ENCODE measurements around the gene C1orf21.

The C1orf21 gene

DNA sequence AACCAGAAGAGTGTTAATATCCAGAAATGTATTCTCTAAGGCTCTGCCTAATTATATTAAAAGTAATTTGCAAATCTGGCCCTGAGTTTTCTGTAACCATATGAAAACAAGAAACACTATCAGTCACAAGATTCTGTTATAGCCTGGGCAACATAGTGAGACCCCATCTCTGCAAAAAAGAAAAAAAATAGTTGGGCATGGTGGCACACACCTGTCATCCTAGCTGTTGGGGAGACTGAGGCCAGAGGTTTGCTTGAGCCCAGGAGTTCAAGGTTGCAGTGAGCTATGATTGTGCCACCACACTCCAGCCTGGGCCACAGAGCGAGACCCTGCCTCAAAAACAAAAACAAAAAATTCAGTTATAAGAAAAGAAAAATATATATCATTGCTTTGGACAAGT is 25.6 kb downstream of the C1orf21 start:
- no peak for TF ChIP-seq POLR2A (IDR thresholded peaks at IDR 0.05; ENCODE audit: low read depth, low read length)
- DNase-seq (ENCODE audit: insufficient read length, low spot score) (no peak), FAIRE-seq (no peak)

DNA sequence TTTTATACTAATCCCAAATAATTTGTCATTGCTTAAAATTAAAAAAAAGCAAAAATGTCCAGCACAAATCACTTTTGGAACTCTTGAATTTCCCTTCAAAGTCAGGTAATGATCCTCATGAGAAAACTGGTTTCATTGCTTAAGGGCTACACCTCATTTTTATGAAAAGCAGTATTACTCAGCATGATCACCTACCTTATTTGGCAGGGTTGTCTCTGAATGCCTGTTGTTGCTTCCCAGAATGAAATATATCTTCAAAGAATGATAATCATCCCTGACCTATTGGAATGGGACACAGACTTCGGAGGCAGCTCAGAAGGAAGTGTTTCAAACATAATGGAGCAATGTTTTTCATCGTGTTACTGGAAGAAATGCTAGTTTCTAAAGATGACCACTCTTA is 29.7 kb downstream of the C1orf21 start:
- no peak for TF ChIP-seq POLR2A (IDR thresholded peaks at IDR 0.05; ENCODE audit: low read depth, low read length)
- no peak for FAIRE-seq
- DNase-seq (ENCODE audit: insufficient read length, low spot score): no peak

DNA sequence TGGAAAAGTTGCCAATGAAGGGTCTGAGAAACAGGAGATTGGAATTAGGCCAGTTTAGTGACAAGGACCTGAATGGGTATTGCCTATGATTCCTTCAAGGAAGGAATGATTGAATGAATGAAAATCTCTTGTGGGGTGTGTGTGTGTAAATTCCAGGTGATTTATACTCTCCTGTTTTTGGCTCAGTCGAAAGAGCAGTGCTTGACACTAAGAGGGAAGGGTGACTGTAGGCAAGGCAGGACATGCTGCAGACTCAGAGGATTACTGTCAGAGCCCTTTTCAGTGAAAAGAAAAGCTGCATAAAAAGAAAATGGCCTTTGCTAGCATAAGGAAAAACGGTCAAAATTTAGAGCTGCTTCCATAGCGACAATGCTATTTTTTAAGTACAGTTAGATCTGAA is 30.1 kb downstream of the C1orf21 start:
- FAIRE-seq: no peak
- DNase-seq (ENCODE audit: insufficient read length, low spot score): no peak

DNA sequence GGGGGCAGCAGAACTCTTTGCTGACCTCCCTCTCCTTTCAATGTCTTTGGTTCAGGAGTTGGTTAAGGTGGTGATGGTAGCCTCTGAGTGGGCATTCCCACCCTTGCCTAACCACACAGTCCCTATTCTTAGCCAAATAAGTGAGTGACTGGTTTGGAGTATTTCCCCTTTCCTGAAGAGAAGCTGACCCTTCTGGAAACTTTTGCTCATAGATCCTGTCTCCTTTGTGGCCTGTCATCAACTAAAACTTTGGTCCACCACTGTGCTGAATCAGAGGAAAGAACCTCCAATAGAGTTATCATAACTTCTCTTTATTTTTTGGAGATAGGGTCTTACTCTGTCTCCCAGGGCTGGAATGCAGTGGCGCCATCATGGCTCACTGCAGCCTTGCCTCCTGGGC is 31.1 kb downstream of the C1orf21 start:
- FAIRE-seq (no peak), DNase-seq (ENCODE audit: insufficient read length, low spot score) (no peak)
- TF ChIP-seq POLR2A (IDR thresholded peaks at IDR 0.05; ENCODE audit: low read depth, low read length): no peak

More for the DNA sequence above, 30.1 kb downstream of the C1orf21 start:
- TF ChIP-seq POLR2A (IDR thresholded peaks at IDR 0.05; ENCODE audit: low read depth, low read length): no peak

DNA sequence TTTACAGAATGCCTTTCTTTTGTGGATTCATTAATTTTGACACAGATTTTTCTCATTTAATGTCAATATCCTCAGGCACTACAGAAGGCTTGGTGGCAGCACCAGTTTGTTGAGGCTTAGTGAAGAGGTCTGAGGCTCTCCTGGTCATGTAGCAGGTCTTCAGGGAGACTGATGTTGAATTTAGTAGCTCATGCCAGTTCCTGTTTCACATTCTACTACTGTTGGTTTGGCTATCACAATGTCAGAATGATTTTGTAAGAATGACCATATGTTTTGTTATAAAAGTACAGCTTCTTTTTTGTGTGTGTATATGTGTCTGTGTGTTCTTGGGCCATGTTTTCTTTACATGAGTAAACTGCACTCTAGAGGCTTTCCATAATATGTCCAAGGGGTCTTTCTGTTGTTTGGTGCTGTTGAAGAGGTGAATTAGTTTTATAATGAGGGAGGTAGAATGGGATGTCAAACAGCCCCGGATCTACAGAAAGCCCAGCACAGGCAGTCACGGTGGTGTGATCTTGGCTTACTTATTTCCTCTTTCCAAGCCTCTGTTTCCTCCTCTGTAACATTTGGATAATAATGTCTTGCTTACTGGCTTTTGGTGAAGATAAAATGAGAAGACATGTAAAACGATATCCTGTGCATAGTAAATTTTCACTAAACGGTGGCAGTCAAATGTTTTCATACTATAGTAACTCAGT is 32.0 kb downstream of the C1orf21 start:
- DNase-seq (ENCODE audit: insufficient read length, low spot score) (no peak), FAIRE-seq (no peak)
- no peak for TF ChIP-seq POLR2A (IDR thresholded peaks at IDR 0.05; ENCODE audit: low read depth, low read length)

DNA sequence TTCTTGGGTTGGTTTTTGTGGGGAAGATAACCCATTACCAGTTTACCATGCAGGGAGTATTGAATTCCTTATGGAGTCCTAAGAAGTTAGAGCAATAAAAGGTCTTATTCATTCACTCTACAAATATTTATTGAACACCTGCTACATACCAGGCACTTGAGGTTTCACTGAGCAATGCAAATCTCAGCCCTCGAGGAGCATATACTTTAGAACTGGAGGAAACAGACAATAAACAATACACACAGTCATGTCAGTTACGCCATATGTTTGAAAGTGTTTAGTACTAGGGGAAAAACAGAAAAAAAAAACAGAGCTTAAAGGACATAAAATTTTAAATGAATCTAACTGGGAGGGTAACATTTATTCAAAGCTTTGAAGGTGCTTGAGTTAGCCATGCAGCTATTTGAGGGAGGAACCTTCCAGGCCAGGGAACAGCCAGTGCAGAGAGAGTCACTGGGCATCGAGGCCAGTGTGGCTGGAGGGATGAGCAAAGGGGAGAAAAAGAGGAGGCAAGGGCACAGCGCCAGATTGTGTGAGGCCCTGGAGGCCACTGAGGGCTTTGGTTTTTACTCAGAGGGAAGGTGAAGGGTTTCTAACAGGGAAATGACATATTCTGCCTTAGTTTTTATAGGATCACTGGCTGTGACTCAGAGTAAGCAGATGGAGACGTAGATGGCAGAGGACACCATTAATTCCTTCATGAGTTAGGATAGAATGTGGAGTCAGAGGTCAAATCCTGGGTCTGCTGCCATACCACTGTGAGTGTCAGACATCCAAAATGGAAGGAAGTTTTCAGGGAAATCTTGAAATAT is 32.7 kb downstream of the C1orf21 start:
- DNase-seq (ENCODE audit: insufficient read length, low spot score) (peak; percentile 7), FAIRE-seq (no peak)
- TF ChIP-seq POLR2A (IDR thresholded peaks at IDR 0.05; ENCODE audit: low read depth, low read length): no peak

DNA sequence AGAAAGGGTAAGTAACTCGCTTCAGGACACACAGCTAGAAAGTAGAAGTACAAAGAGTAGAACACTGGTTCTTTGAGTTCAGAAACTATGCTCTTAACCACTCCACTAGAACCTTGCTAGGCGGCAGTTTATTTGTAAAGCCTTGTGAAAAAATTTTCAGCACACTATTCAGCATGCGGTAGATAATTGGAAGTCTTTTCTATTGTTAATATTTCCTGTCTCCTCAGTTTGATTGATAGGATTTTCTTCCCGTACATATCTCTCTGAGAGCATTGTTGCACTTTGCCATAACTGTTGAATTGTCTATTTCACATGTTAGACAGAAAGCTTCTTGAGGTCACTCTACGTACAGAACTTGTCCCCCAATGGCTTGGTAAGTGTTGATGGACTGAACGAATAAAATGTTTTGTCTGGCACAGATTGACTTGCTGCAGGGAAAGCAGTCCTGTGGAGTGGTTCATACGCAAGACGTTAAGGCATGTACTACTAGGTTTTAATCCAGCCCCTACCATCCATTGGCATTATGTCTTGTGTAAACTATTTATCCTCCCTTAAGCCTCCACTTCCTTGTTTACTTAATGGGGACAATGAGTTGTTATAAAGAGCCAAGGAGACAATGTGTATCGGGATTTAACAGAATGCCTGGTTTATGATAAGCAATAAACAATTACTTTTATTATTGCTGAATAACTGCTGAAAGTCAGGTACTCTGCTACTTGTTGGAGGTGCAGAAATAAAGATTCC is 35.8 kb downstream of the C1orf21 start:
- FAIRE-seq (no peak), DNase-seq (ENCODE audit: insufficient read length, low spot score) (no peak)
- TF ChIP-seq POLR2A (IDR thresholded peaks at IDR 0.05; ENCODE audit: low read depth, low read length): no peak

DNA sequence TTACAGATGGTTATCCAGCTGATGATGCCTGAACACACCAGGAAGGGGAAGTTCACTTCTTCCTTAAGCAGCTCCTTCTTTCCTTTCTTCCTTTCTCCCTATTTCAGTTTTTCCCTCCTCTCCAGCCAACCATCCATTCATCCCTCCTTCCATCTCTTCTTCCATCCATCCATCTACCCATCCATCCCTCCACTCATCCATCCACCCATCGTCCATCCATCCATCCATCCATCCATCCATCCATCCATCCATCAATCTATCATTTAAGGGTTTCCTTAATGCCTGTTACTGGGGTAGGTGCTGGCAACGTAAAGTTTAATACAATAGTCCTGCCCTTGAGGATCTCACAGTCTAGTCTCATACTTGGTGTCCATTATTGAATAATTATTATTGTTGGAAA is 36.8 kb downstream of the C1orf21 start:
- TF ChIP-seq POLR2A (IDR thresholded peaks at IDR 0.05; ENCODE audit: low read depth, low read length): no peak
- DNase-seq (ENCODE audit: insufficient read length, low spot score): no peak
- no peak for FAIRE-seq

DNA sequence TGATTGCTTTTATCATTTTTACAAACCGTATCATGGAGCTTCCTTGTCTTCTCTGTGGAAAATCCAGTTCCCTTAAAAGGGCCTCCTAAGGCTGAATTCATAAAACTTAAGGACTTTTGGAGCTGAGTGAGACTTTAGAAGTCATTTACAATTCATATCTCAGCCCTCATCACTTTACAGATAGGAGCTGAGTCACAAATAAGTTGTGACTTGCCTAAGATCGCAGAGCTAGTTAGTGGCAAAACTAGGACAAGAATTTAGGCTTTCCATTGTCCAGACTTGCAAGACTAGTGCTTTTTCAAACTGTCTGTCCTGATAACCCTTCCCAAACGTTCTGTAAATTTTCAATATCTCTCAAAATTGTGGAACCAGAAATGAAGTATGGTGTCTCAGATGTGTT is 37.3 kb downstream of the C1orf21 start:
- FAIRE-seq (no peak), DNase-seq (ENCODE audit: insufficient read length, low spot score) (no peak)
- TF ChIP-seq POLR2A (IDR thresholded peaks at IDR 0.05; ENCODE audit: low read depth, low read length): no peak

DNA sequence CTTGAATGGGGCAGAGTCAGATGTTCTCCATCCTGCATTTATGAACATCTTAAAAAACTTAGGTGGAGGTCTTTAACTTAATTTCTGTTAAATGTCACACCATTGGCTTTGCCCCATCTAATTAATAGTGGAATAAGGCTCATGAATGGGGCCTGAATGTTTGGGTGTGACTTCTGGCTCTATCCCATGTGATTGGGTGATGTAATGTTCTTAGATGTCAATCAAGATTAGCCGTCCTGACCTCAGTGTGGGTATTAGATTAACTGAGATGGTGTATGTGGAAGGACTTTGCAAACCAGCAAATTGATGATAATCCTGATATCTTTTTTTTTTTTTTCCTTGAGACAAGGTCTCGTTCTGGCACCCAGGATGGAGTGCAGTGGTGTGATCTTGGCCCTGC is 38.1 kb downstream of the C1orf21 start:
- FAIRE-seq (no peak), DNase-seq (ENCODE audit: insufficient read length, low spot score) (no peak)
- TF ChIP-seq POLR2A (IDR thresholded peaks at IDR 0.05; ENCODE audit: low read depth, low read length): no peak

DNA sequence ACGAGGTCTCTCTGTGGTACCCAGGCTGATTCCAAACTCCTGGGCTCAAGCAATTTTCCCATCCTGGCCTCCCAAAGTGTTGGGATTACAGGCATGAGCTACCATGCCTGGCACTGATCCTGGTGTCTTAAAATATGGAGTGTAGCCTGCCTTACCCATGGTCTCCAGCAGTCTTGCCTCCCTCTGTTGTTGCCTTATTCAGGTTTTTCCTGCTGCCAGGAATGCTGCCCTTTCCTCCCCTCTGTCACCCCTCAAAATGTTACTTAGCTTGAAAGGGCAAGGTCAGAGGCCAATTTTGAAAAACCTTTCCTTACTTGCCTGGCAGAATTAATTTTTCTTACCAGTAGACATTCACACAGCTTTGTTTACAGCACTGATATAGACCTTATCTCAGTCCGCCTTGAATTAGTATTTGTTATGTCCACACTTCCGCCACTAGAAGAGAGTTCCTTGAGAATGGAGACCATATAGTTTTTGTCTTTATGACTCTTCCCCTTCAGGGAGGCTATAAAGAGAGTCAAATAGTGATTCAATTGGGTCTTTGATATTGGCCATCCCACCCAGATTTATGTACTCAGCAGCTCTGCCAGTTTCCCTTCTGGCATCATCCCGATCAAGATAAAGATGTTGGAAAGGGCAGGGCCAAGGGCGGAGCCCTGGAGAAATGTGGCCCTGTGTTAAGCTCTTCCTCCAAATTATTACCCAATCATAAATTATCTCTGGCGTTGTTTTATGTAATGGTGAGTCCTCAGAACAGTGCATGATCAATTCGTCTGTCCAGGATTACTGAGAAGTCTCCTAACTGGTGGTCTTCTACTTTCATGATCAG is 38.8 kb downstream of the C1orf21 start:
- no peak for TF ChIP-seq POLR2A (IDR thresholded peaks at IDR 0.05; ENCODE audit: low read depth, low read length)
- DNase-seq (ENCODE audit: insufficient read length, low spot score) (no peak), FAIRE-seq (no peak)

DNA sequence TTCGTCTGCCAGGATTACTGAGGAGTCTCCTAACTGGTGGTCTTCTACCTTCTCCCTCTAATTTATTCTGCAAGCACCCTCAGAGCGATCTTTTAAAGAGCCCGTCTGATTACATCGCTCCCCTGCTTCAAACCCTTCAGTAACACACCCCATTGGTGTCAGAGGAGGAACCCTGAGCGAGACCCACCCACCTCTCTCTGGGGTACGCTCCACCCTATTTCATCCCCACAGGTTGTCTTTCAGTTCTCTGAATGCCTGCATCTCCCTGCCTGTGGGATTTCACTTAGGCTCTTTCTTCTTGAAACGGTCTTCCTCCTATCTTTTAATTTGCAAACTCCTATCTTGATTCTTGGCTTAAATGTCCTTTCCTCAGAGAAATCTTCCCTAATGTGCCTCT is 39.4 kb downstream of the C1orf21 start:
- no peak for TF ChIP-seq POLR2A (IDR thresholded peaks at IDR 0.05; ENCODE audit: low read depth, low read length)
- no peak for FAIRE-seq

DNA sequence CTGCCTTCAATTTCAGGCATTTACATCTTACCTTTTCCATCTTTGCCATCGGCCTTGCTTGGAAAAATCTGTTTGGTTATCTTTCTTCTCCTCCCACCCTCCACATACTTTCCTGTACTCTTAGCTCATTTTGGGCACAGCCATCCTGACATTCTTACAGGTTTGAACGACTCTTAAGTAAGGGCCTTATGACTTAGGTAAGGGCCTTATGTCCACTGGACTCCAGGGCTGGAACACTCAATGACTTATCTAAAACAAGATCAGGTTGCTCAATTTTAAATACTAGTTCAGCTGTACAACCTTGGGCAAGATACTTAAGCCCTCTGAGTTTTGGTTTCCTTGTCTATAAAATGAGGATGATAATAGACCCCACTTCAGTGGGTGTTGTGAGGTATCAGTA is 40.9 kb downstream of the C1orf21 start:
- TF ChIP-seq POLR2A (IDR thresholded peaks at IDR 0.05; ENCODE audit: low read depth, low read length): no peak
- FAIRE-seq: no peak
- DNase-seq (ENCODE audit: insufficient read length, low spot score): no peak

More for the DNA sequence above, 39.4 kb downstream of the C1orf21 start:
- no peak for DNase-seq (ENCODE audit: insufficient read length, low spot score)
